Pulmonary artery endothelial cell (primary cell): Measurements from ENCODE around the gene PAX6. TPM values are rescaled to one million over a fixed set of nuclear protein-coding genes. Genes with fewer than 3 reads are reported as not detected.
"Not testable (repeated sequence)": the region's sequence is repeated elsewhere in the genome, so short reads cannot be mapped to it uniquely, and the experiment has no call there.

Source experiments
- DNase-seq: peaks from one replicate; pipeline ENCODE4 v3.0.0-alpha.2; 2011; ENCODE audit warnings: low read depth, low spot score
- total RNA-seq: library from RNA; depleted of rRNA; stranded (reverse); fragments of >200 nt; gene quantifications from 2 replicates; pipeline ENCODE4 v1.2.3, GENCODE V29; 2014

PAX6 gene
- total RNA-seq, 1 donor from 2014 or later, result 0.07 TPM

DNA sequence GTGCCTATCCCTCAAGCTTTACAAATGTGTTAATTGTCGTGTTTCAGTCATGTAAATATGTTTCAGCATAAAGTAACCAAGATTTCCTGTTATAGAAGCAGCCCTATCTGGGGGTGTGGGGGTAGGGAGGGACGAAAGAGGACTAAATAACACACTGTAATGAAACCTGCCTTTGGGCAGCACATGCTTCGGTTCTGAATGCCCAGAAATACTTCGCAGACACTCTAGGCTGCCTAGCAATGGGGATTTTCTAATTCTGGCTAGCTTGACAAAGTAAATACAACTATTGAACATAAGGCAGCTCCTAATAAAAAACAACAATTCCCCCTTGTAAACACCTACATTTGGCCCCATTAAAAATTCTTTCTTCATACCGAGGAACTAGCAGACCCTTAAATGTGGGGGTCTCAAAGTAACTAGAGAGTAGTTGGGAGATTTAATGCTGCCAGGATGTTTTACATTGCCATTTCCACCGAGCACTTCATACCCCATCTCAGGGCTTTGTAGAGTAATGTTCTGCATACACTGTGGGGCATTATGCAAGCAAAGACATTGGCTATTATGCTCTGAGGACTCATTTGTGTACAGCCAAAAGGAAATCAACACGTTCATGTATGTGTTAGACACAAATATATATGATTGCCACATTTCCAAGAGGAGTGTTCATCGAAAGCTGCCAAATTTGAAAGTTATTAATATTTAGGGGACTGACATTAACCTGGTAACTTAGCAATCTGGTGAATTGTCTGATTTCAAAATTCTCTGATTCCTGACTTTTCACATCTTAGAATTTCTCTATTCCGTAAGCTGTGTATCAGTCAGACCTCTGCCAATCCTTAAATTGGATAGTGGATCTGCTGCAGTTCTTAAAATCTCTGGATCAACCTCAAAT, 42.1 kb downstream of the PAX6 start:
- DNase-seq, result no peak

DNA sequence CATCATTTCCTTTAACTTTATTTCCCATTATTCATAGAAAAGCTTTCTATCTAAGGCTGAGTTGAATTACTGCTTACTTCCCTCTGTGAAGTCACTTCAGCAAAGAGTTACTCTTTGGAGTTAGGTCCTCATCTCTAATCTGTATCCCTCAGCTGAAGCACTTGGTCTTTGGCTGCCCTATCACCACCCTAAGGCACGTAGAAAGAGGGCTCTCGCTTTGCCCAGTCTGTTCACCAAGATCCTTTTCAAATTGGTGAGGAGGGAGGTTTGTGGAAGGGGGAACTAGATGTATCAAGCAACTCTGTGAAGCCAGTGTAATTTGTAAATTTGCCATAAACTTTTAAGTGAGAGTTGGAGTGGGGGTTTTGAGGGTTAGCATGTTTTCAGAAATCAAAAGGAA, 43.4 kb downstream of the PAX6 start:
- no peak for DNase-seq

DNA sequence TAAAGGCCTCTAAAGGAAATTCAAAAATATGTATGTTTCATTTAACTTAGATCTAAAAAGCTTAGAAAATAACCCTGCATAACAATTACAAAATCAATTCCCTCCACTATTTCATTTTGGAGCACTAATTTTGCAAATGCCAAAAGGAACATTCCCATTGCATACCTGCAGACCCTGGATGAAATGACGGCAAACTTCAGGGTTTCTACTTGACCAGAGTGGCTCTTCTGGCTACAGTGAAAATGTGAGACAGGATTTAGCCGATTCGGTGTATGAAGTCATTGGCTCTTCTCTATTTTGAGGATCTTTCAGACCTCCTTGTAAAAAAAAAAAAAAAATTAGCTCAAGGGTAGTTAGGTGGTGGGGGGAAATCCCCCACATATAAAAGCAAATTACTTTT, 44.1 kb downstream of the PAX6 start:
- DNase-seq, result no peak

DNA sequence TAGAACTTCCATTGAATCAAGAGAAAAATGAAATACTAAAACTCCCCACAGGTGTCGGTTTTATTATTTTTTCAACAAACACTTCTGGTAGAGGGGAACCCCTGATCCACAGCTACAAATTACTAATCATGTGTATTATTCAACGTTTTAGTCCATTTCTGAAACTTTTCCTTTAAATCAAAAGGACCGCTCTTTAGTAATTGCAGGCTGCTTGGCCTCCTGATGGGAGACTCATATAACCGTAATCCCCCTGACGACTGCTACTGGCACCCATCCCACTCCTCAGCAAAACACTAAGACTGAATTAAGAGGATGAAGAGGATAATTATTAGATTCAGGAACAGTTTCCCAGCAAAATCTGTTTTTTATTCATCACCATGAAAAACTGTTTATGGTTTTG, 46.4 kb downstream of the PAX6 start:
- DNase-seq, result no peak

DNA sequence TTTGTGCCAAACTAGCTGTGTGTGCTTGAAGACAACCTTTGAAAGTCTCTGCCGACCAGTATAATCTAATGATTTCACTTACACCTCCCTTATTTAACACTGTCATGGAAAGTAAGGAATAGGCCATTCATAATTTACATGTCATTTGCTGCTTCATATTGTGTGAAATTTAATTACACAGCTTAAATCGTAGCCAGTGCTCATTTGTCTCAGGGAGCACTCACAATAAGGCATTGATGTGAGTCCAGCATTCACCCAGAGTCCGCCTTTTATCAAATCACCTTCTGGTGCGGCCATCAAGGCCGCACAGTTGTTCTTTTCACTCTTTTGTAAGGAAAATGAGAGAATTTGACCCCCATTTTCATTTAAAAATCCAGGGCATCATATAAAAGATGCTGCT, 46.9 kb downstream of the PAX6 start:
- no peak for DNase-seq

DNA sequence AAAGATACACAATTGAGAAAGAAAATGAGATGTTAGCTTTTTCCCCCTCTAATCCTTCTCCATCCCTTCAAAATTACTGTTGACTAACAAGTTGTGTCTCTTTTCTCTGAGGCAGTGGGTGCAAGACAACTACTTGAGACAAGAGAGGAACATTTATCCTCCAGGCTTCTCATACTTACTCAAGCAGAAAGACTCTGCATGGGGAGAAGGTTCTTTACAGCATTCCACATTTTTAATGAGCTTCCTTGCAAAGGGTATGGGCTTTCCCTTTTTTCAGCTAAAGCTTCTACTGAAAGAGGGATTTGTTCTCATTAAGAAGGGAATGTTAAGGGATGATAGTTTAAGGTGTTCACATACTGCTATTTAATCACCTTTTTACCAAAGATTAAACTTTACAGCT, 47.8 kb downstream of the PAX6 start:
- no peak for DNase-seq

DNA sequence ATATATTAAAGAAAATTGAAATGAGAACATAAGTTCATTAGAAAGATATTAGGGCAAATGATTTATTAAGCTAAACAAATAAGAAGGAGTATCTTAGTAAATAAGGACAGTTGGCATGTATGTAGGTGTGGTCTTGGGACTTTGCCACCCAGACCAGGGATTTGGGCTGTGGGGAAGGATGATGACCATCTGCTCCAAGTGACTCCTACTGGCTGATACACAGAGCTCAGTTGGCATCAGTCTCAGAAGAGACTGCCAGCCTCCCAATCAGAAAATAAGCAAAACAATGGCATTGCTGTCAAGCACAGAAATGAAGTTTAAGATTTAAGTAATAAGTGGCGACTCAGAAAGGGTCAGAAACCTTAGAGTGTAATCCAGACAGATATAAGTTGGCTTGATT, 49.5 kb downstream of the PAX6 start:
- DNase-seq, result no peak

DNA sequence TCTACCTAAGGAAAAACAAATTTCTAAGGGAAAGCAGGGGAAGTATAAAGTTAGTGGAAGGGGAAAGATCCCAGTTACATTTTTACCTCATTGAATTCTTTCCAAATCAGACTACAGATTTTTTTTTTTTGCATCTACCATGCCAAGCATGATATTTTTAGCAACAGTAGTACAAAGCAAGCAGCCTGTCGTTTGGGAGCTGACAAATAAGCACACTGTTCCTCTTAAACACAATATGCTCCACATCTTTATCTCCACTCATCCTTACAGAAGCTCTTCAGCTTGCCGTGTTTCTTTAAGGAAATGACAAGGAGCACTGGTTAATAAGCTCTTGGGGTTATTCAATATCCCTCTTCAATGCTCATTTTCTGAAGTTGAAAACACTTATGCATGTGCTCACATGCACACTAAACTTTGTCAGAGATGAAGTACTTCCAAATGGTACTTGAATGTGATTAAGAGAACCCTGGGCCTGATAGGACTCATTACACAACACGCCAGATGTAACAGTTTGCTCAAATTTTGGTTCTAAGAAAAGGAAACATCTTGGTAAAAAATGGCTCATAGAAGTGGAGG, 53.8 kb downstream of the PAX6 start:
- no peak for DNase-seq

DNA sequence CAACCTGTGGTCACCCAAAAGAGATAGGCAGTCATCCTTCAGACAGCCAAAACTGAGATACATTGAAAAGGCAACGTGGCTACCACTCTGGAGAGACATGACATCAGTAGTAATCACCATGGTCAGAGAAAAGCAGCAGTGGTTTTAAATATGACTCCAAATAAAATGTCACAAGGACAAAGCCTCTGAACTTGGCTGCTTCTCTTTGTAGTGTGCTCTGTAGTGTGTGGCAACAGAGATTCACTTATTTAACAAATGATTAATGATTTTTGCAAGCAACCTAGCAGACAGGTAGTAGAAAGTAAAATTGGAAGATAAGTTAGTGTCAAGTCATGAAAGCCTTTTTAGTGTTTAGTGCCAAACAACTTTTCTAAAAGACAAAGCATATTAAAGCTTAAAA, 63.5 kb downstream of the PAX6 start:
- no peak for DNase-seq

DNA sequence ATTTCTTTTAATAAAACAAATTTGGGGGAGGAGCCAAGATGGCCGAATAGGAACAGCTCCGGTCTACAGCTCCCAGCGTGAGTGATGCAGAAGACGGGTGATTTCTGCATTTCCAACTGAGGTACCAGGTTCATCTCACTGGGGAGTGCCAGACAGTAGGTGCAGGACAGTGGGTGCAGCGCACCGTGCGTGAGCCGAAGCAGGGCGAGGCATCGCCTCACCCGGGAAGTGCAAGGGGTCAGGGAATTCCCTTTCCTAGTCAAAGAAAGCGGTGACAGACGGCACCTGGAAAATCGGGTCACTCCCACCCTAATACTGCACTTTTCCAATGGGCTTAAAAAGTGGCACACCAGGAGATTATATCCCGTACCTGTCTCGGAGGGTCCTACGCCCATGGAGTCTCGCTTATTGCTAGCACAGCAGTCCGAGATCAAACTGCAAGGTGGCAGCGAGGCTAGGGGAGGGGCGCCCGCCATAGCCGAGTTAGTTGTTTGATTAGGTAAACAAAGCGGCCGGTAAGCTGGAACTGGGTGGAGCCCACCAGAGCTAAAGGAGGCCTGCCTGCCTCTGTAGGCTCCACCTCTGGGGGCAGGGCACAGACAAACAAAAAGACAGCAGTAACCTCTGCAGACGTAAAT, 70.3 kb downstream of the PAX6 start:
- DNase-seq, result not testable (repeated sequence)

DNA sequence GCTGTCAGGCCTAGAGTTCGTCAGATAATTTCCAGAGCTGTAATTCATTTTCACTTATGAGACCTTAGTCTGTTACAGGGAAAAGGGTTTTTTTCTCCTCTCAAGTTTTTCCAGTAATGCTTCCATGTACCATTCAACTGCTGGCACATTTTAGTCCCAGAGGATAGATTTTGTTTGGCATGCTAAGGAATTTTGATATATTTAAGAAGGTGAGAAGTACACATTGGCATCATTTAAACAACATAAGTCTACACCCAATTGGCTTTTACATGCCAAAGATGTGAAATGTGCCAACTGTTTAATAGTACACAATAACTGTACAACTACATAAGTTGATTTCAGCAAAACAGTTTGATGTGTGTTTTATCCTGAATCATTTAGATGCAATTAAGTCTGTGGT, 71.0 kb downstream of the PAX6 start:
- no peak for DNase-seq
